ENCODE results near the gene CDH4. TPM values are rescaled to one million over a fixed set of nuclear protein-coding genes. Genes with fewer than 3 reads are reported as not detected.

Gene CDH4
- polyA plus RNA-seq, 4 donors = 1.1 to 8.1 (median 6.9) TPM

- no peak for DNase-seq (ENCODE audit: low read depth in 4 of 4, low spot score in 3 of 4)
These were observed 604.8 kb downstream of the CDH4 start for GRCh38 chr20:61856626-61857413.

GRCh38 chr20:61857414-61857775, 605.3 kb downstream of the CDH4 start:
- DNase-seq (ENCODE audit: low read depth in 4 of 4, low spot score in 3 of 4) = no peak

DNA sequence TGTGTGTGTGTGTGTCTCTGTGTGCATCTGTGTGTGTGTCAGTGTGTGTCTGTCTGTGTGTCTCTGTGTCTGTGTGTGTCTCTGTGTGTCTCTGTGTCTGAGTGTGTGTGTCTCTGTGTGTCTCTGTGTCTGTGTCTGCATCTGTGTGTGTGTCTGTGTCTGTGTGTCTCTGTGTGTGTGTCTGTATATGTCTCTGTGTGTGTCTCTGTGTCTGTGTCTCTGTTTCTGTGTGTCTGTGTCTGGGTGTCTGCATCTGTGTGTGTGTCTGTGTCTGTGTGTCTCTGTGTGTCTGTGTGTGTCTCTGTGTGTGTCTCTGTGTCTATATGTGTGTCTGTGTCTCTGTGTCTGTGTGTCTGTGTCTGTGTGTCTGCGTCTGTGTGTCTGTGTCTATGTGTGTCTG, 605.8 kb downstream of the CDH4 start:
- no peak for DNase-seq (ENCODE audit: low read depth in 4 of 4, low spot score in 3 of 4)

GRCh38 chr20:61859767-61860166, 607.7 kb downstream of the CDH4 start:
- DNase-seq (ENCODE audit: low read depth in 4 of 4, low spot score in 3 of 4) = no peak

DNA sequence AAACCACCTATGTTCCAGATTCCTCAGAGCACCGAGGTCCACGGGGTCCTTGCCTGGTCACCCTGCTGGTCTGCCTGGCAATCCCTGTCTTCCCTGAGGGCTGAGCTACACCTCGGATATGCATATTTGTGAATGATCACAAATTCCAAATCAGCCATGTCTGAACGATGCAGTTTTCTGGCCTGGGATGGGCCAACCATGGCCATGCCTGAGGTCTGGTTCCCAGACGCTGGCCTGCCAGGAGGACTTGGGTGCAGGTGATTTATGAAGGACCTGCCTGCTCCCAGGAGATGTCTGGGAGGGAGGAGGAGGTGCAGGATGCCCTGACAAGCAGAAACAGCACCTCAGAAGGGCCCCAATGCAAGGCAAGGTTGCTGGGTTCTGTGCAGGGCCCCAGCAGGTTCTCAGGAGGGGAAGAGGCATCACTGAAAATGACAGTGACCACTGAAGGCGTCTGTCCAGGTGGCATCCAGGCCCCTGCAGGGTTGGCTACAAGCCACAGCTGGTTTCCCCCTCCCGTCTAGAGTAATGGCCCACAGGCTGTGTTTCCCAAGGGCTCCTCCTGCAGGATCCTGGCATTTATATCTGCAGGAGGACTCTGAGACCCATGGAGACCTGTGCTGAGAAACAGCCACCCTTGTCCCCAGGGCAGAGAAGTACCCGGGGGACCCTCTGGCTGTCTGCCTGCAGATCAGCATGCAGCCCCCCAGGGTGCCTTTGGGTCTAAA, 608.4 kb downstream of the CDH4 start:
- no peak for DNase-seq (ENCODE audit: low read depth in 4 of 4, low spot score in 3 of 4)

DNA sequence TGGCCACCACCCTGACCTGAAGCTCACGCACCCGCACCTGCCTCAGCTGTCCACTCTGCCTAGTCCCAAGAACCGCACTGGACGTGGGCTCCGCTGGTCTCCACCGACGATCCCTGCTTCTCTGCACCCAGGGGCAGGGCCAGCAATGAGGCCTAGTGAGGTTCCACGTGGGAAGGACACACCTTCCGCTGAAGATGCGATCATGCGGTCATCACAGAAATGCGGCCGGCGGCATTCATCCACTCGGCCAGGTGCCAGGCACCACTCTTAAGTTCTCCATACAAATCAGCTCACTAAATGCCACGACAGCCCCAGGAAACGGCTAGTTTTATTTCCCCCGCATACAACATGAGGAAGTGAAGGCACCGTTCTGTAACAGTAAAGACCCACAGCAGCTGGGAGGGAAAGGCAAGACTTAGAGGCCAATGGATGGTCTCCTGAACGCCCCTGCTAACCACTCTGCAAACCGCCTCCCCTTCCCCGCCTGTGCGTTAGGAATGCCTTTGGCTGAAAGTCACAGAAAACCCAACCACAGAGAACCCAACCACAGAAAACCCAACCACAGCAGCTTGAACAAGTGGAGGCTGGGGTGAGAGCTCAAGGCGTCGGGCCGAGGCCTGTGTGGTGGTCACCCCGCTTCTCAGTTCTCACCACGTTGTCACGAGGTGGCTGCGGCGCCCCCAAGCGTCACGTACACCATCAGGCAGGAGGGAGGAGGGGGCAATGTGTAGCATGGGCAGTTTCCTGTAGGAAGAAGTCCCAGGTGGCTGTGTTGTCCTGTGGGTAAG, 609.2 kb downstream of the CDH4 start:
- no peak for DNase-seq (ENCODE audit: low read depth in 4 of 4, low spot score in 3 of 4)

DNA sequence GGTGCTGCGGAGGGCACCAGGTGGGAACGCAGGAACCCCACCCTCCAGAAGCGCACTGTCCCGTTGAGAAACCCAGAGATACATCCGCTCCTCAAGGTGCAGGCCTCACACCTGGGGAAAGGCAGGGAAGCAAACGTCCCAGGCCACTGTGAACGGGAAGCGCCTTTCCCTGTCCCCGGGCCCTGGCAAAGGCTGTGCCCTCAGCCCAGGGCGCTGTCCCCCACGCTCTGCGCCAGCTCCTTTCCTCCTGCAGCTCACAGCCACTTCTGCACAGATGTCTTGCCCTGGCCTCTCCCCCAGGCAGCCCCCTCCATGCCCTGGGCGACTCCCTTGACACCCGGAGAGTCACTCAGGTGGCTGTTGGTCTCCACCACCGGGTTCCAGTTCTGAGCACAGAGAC, 609.8 kb downstream of the CDH4 start:
- DNase-seq (ENCODE audit: low read depth in 4 of 4, low spot score in 3 of 4) = no peak

GRCh38 chr20:61862881-61863280, 610.8 kb downstream of the CDH4 start:
- no peak for DNase-seq (ENCODE audit: low read depth in 4 of 4, low spot score in 3 of 4)

- no peak for DNase-seq (ENCODE audit: low read depth in 4 of 4, low spot score in 3 of 4)
These were observed 612.4 kb downstream of the CDH4 start for GRCh38 chr20:61864481-61864880.

- DNase-seq (ENCODE audit: low read depth in 4 of 4, low spot score in 3 of 4) = no peak
These were observed 613.3 kb downstream of the CDH4 start for GRCh38 chr20:61865353-61865752.

DNA sequence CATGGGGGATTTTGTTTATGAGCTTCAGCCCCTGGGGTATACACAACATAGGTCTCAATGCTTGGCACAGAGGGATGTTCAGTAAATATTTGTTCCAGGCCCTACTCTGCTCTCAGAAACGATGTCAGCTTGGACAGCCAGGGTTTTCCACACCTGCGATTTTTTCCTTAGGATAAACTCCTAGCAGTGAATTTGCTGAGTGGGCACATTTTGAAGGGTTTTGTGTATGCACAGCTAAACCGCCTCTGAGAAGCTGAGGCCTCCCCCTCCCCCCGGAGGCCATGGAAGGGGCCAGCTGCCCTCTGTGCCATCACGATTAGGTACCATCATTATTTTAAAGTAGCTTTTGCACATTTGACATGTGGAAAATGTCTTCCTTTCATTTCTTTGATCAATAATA, 614.1 kb downstream of the CDH4 start:
- no peak for DNase-seq (ENCODE audit: low read depth in 4 of 4, low spot score in 3 of 4)

DNA sequence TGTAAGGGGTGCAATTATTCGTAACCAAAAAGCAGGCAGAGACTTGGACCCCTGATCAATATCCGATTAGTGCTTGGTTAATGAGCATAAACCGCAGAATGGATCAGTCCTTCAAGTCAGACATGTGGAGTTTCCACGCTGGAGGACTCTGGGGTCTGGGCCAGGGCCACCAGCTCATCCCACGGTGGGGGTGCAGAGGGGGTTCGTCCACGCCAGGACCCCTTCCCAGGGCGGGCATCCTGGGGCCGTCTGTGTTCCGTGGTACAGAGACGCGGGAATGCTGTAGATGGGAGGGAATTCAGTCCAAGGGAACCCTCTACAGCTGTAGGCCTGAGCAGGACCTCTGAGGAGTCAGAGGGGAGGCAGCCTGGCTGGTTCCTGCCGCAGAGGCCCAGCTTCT, 615.9 kb downstream of the CDH4 start:
- DNase-seq (ENCODE audit: low read depth in 4 of 4, low spot score in 3 of 4) = no peak

DNA sequence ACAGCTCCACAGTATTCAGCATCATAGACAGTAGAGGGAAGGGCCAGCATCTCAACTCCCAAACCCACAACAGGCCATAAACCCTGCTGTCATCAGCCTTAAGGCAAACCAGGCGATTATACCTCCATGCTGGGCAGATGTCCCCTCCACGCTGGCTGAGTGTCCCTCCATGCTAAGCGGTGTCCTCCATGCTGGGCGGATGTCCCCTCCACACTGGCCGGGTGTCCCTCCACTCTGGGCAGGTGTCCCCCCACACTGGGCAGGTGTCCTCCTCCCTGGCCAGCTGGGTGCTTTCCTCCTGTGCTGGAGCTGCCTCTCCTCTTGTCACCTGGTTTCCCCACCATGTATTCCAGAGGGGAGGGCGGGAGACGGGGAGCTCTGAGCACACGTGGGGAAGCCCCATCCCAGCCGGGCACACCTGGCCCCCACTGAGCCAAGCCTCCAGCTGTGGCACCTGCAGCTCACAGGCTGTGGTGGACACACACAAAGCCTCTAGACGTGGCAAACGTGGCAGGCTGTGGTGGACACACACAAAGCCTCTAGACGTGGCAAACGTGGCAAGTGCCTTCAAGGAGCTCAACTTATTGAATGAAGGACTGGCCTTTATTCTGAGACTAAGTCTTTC, 616.5 kb downstream of the CDH4 start:
- no peak for DNase-seq (ENCODE audit: low read depth in 4 of 4, low spot score in 3 of 4)

DNA sequence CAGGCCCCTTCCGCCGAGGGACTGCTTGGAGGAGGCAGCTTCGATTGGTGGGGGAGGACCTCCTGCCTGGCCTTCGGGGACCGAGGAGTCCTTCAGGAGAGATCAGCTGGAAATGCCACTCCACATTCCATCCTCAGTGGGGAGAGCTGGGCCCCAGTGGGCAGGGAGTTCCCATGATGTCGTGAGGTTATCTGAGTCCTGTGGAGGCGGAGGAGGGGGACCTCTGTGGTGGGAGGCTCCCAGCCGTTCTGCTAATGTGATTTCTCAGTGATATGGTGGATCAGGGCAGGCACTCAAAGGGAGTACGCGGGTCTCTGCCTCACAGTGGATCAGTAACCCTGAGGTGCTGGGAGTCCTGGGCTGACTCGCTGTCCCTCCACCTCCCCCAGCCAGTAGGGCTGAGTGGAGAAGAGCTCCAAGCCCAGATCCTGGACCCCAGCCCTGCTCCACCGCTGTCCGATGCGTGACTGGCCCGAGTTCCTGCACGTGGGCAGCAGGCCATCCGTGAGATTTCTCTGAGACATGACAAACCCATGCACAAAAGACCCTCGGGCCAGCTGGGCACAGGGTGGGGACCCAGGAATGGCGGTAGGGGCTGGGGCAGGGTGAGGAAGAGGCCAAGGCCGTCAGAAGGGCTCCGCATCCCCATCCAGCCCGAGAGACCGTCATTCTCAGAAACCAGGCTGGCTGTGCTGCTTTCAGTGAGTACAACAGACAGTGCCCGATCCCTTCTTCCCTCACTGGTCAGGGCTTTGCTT, 617.9 kb downstream of the CDH4 start:
- DNase-seq (ENCODE audit: low read depth in 4 of 4, low spot score in 3 of 4) = no peak

DNA sequence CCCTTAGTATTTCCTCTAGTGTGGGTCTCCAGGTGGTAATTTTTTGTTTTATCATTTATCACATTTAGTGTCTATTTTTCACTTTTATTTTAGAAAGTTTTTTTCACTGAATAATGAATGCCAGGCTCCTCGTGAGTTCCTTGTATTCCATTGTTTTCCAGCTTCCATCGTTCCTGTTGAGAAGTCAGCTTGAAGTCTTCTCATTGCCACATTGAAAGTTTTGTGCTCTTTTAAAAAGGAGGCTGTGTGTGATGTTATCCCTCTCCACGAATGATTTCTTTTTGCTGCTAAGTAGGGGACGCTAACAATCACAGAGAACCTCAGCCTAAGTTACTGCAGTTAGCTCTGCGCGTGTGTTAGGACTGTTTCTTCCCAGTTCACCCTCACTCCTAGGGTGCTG, 619.1 kb downstream of the CDH4 start:
- DNase-seq (ENCODE audit: low read depth in 4 of 4, low spot score in 3 of 4) = no peak

GRCh38 chr20:61871913-61872312, 619.9 kb downstream of the CDH4 start:
- no peak for DNase-seq (ENCODE audit: low read depth in 4 of 4, low spot score in 3 of 4)

DNA sequence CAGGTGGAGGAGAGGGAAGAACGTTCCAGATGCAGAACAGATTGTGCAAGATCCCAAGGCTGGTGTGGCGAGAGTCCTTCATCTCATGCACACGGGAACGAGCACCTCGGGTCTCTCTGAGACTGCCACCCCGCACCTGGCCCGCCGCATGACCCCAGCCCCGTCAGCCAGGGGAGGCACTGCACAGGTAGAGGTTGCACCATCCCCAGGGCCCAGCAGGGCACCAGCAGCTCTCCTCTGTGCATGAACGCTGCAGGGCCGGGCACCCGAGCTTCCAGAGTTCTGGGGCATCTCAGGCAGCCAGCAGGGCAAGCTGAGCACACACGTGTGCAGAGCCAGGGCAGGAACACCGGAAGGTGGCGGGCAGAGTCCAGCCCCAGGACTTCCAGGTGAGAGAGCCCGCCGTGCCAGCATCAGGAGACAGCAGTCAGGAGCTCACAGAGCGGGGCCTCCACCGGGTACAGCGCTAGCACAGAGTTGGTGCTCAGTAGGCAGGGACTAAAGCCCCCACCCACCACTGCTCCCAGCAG, 620.4 kb downstream of the CDH4 start:
- DNase-seq (ENCODE audit: low read depth in 4 of 4, low spot score in 3 of 4) = no peak

GRCh38 chr20:61873651-61874420, 621.8 kb downstream of the CDH4 start:
- DNase-seq (ENCODE audit: low read depth in 4 of 4, low spot score in 3 of 4) = no peak

DNA sequence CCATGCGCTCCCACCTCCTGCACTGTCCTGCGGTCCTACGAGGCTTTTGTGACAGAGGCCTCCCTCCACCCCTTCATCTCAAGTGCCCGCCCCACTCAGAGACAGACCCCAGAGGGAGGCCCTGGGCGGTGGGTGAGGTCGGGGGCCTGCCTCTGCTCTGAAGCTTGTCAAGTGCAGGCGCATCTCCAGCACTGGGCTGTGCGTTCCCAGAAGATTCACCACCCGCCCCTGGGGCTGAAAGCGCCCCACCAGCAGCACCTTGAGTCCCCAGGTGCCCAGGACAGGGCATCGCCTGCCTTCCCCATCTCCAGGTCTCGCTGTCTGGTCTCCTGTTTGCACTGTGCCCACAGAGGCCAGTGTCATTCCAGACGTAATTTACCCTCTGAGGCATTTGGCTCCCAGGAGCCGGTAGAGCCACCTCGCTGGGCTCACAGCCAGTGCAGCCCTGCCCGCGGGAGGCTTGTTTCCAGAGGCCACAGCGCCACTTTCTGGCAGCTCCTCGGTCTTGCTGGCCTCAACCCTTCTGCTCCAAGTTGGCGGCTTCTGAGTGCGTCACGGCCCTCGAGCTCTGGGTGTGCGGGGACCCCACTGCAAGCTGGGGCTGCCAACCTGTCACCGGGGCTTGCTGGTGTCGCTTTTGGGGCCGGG, 622.5 kb downstream of the CDH4 start:
- DNase-seq (ENCODE audit: low read depth in 4 of 4, low spot score in 3 of 4) = no peak
